Measurements from ENCODE around the gene TPBGL.
A peak's percentile ranks its signal among the peaks of the same experiment; 100 is the strongest.
"Not testable (repeated sequence)": the region's sequence is repeated elsewhere in the genome, so short reads cannot be mapped to it uniquely, and the experiment has no call there.

TPBGL gene

DNA sequence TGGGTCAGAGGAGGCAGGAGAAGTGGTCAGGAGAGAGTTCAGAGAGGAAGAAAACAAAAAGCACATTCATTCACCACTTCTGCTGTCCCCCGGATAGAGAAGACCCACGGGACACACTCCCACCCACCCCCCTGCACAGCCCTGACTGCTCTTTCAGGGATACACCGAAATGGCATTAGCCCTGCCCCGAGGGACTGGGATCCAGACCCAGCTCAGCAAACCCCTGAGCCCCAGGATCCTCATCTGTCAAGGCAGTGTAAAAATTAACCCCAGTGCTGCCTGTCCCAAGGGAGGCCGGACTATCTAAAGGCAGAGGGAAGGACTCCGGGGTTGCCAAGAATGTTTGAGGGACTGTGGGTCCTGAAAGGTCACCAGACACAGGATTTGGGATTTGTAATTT lies 31.2 kb downstream of the TPBGL start:
- DNase-seq (ENCODE audit: insufficient read length, low spot score) (no peak), FAIRE-seq (no peak)
- TF ChIP-seq, protein P1, sequence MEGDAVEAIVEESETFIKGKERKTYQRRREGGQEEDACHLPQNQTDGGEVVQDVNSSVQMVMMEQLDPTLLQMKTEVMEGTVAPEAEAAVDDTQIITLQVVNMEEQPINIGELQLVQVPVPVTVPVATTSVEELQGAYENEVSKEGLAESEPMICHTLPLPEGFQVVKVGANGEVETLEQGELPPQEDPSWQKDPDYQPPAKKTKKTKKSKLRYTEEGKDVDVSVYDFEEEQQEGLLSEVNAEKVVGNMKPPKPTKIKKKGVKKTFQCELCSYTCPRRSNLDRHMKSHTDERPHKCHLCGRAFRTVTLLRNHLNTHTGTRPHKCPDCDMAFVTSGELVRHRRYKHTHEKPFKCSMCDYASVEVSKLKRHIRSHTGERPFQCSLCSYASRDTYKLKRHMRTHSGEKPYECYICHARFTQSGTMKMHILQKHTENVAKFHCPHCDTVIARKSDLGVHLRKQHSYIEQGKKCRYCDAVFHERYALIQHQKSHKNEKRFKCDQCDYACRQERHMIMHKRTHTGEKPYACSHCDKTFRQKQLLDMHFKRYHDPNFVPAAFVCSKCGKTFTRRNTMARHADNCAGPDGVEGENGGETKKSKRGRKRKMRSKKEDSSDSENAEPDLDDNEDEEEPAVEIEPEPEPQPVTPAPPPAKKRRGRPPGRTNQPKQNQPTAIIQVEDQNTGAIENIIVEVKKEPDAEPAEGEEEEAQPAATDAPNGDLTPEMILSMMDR (IDR thresholded peaks at IDR 0.05; ENCODE audit: insufficient read depth, missing control alignments), result no peak

DNA sequence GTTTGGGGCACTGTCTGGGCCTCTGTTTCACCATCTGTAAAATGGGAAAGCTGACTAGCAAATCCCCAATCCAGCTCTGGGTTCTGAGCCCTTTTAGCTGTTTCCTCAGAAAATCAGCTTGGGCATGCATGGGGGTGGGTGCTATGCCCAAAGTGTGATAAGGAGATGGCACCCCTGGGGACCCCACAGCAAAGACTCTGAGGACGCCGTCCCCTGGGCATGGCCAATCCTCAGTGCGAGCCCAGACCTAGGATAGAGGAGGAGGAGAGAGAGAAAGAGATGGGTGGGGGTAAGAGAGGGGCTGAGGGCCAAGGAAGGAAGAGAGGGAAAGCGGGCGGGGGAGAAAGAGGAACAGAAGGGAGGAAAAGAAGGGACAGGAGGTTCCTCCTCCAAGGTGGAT lies 31.8 kb downstream of the TPBGL start:
- TF ChIP-seq, protein P1 (IDR thresholded peaks at IDR 0.05; ENCODE audit: insufficient read depth, missing control alignments), result no peak
- no peak for DNase-seq (ENCODE audit: insufficient read length, low spot score)
- no peak for FAIRE-seq

DNA sequence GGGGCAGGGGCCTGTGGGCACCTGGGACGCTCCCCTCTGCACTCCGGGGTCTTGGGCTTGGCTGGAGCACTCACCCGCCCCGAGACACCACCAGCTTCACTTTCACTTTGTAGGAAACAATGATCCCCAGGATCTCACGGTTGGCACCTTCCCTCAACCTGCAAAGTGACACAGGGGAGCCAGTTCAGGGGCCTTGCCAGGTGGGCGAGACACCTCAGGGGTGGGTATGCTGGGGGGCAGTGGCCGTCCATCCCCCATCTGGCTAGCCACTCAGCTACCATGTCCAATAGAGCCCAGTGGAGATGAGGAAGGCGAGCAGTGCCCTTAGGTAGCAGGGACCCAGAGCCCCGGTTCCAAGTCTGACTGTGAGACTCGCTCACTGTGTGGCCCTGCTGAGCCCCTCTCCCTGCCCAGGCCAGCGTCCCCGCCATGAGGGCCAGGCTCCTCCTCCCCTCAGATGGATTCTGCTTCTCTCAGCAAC lies 32.3 kb downstream of the TPBGL start:
- TF ChIP-seq, protein P1 (IDR thresholded peaks at IDR 0.05; ENCODE audit: insufficient read depth, missing control alignments), result no peak
- no peak for FAIRE-seq

DNA sequence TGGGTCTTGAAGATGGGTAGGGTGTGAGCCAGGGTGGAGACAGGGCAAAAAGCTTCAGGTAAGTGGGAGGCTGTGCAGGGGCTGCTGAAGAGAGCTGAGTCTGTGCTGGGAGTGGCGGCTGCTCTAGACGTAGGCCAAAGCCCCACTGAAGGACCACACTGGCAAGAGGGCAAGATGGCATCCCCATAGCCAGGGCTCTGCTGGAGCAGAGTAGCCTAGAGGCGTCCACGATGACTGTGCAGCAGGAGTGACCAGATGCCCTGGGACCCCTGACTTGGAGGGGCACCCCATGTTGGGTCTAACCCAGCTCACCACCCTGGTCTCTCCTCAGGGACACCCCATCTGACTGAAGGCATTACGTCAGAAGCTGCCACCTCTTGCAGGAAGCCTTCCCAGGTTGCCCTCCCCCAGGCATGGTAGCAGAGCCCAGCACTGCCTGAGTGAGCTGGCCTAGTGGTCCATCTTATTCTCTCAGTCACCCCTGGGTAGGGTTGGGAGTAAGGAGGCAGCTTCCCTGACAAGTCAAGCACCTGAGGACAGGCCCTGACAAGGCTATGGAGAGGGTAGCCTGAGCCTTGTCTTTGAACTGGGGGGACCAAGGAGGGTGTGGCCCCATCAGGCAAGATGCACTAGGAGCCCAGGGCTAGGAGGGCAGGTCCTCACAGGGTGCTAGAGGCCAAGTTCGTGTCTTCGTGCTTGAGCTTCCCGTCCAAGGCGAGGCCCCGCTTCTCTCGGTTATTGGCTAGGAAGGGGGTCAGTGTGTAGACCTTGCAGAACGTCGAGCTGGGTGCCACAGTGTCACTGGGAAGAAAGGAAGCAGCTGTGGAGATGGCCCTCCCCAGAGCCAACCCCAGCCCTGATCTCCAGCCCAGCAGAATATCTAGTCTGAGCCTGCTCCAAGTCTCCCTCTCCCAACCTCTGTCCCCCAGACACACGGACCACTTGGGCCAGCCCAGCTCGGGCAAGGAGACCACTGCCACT lies 33.1 kb downstream of the TPBGL start:
- DNase-seq (ENCODE audit: insufficient read length, low spot score), result no peak
- no peak for FAIRE-seq
- TF ChIP-seq, protein P1 (IDR thresholded peaks at IDR 0.05; ENCODE audit: insufficient read depth, missing control alignments), result no peak

More for the DNA sequence above, 32.3 kb downstream of the TPBGL start:
- DNase-seq (ENCODE audit: insufficient read length, low spot score), result no peak

DNA sequence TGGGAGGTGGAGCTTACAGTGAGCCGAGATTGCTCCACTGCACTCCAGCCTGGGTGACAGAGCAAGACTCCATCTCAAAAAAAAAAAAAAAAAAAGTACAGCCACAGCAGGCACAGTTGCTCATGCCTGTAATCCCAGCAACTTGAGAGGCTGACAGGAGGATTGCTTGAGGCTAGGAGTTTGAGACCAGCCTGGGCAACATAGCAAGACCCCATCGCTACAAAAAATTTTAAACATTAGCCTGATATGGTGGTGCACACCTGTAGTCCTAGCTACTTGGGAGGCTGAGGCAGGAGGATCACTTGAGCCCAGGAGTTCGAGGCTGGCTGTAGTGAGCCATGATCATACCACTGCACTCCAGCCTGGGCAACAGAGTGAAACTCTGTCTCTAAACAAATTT lies 34.1 kb downstream of the TPBGL start:
- DNase-seq (ENCODE audit: insufficient read length, low spot score); FAIRE-seq: not testable (repeated sequence)

DNA sequence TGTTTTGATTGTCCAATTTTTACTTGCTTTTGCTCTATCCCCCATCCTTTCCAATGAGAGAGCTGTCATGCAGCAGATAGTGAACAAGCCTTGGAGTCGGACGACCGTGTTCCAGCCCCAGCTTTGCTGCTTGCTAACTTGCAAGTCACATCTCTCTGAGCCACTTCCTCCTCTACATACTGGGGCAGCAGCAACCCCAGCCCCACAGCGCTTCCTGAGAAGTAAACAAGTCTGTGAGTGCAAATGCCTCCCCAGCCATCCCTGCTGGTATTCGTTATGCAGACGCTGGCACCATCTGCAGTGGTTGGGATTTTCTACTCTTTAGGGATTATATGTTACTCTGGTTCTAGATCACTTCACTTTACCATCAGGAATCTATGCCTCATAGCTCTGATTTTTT lies 35.0 kb downstream of the TPBGL start:
- peak; percentile 74 for DNase-seq (ENCODE audit: insufficient read length, low spot score)
- TF ChIP-seq, protein P1 (IDR thresholded peaks at IDR 0.05; ENCODE audit: insufficient read depth, missing control alignments), result no peak
- FAIRE-seq, result no peak

DNA sequence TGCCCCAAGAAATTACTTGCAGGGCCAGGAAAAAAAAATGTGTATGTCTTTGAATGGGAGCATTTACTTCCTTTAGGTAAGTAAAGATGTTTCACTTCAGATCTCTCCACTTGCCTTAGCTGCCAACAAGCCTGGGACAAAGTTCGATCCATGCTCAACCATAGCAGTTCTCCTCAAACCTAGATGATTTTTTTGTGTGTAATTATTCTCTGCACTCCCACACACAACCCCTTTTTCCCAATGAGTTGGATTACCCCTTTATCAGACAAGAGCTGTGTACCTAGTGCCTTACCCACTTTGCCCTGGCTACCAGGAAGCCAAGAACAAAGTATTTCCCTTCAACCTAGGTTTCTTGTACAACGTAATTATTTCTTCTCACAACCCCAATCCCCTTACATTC lies 35.6 kb downstream of the TPBGL start:
- TF ChIP-seq, protein P1 (IDR thresholded peaks at IDR 0.05; ENCODE audit: insufficient read depth, missing control alignments), result no peak
- no peak for FAIRE-seq
- DNase-seq (ENCODE audit: insufficient read length, low spot score), result no peak

All from D721Med (cell line).